ENCODE measurements around the gene KRTAP10-4.

- TF ChIP-seq EZH2 (IDR thresholded peaks at IDR 0.05; ENCODE audit: insufficient read depth, poor library complexity, severe bottlenecking): no peak
- TF ChIP-seq EZH2phosphoT487 (IDR thresholded peaks at IDR 0.05; ENCODE audit: insufficient read depth, low read depth): no peak
Measured at GRCh38 chr21:44571844-44572782, 1.4 kb upstream of the KRTAP10-4 start.

All from GM23248 (cell line).